HG02571 (cell line): ENCODE measurements around the gene MRGPRF.

ENCODE experiments used
- ATAC-seq: cut with Tn5 transposase; IDR thresholded peaks from one replicate; pipeline ENCODE4 v1.9.1; 2021; ENCODE audit warnings: mild to moderate bottlenecking, moderate library complexity; ENCODE audit not compliant: unreplicated experiment

Gene MRGPRF

GRCh38 chr11:68968306-68969250 is 44.5 kb downstream of the MRGPRF start:
- ATAC-seq = no peak

GRCh38 chr11:68966894-68967780 is 45.9 kb downstream of the MRGPRF start:
- ATAC-seq = no peak

DNA sequence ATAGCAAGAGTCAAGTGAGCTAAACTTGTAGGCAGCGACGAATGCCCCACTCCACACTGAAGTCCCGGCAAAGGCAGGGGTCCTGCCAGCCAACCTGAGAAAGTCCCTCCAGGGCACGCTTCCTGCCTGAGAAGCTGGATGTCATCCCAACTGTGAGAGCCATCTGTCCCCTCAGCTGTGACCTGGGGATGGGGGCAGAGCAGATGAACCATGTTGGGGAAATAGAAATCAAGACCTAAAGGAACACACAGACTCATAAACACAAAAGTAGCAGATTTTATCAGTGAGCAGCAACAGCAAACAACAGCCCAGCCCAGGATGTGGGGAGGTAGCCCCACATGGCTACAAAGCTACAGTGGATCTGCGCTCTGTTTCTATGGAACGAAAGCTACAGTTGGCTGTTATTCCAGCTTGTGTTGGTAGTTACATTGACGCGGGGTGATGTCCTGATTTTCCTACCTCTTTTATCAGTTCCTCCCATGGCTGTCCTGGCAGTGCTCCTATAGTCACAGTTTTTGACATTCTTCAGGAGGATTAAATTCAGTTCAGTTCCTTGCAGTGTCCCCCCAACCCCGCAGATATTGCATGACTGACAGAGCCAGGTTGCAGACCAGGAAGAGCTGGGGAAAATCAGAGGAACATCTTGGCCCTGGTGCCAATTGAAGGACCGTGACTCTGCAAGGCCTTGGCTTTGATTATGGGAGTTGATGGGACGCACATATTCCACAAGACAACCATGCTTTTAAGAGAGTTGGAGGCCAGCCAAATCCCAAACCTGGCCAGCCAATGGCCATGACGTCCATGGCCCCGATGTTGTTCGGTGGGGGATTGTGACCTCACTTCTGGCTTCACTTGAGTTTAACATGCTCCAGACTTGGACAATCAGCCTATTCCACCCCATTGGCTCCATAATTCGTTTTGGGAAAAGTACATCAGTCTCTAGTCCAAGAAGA is 46.9 kb downstream of the MRGPRF start:
- ATAC-seq = no peak

GRCh38 chr11:68963779-68964178 is 49.3 kb downstream of the MRGPRF start:
- no peak for ATAC-seq

DNA sequence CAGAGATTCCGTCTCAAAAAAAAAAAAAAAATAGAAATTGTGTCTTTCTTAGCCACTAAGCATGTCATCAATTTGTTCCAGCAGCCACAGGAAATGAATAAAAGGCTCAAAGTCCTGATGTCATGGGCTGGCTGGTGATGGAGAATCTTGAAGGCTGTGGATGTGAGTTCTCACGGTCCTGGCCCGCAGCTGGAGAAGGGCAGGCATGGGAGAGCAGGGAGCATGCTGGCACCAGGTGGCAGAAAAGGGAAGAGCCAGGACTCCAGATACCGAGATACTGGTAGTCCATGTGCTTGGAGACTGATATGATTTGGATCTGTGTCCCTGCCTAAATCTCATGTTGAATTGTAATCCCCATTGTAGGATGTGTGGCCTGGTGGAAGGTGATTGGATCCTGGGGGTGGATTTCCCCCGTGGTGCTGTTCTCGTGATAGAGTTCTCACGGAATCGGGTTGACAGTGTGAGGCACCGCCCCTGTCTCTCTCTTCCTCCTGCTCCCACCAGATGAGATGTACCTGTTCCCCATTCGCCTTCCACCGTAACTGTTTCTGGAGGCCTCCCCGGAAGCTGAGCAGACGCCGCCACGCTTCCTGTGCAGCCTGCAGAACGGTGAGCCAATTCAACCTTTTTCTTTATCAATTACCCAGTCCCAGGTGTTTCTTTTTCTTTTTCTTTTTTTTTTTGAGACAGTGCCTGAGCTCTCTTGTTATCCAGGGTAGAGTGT is 50.4 kb downstream of the MRGPRF start:
- no peak for ATAC-seq

DNA sequence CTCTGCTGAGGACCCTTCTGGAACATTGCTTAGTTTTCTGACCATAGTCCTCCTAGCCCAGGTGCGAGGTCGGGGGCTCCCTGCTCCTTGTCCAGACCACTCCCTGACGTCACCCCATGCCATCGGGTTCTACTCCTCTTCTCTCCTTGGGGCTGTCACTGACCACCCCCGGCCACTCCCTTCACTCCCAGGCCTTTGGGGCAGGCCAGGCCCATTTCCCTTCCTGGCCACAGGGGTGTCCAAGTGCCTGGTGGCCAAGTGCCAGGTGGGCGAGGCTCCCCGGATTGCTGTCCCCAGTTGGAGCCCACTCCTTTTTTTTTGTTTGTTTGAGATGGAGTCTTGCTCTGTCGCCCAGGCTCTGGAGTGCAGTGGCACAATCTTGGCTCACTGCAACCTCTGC is 51.8 kb downstream of the MRGPRF start:
- ATAC-seq = no peak

DNA sequence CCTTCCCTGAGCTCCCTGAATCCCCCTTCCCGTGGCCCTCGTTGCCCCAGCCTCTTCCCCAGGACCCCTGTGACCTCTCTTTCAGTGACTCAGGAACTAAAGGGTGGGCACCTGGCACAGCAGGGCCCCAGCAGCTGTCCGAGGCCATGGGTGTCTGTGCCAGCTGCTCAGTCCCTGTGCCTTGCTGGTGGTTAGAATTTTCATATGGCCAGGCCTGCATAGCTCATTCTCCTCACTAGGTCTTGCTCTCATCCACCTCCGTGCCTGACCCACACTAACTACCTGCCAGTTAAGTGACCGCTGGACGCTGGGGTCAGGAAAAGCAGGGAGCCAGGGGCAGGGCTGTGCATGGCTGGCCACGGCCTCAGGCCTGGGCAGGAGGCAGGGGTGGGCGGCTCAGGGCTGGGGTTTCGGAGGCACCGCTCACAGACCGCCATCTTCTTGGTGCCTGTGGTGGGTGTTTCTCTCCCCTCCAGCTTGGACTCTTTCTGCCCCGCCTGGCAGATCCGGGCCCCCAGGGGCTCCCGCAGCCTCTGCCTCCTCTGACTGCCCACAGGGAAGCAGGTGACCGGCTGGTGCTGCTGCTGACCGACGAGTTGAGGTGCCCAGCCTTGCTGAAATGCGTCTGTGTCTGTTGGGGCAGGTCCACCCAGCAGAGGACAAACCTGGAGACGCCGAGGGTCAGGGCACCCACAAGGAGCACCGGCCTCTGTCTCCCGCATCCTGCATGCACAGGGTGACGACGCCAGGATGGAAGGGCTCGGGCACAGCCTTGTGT is 52.6 kb downstream of the MRGPRF start:
- ATAC-seq = no peak

DNA sequence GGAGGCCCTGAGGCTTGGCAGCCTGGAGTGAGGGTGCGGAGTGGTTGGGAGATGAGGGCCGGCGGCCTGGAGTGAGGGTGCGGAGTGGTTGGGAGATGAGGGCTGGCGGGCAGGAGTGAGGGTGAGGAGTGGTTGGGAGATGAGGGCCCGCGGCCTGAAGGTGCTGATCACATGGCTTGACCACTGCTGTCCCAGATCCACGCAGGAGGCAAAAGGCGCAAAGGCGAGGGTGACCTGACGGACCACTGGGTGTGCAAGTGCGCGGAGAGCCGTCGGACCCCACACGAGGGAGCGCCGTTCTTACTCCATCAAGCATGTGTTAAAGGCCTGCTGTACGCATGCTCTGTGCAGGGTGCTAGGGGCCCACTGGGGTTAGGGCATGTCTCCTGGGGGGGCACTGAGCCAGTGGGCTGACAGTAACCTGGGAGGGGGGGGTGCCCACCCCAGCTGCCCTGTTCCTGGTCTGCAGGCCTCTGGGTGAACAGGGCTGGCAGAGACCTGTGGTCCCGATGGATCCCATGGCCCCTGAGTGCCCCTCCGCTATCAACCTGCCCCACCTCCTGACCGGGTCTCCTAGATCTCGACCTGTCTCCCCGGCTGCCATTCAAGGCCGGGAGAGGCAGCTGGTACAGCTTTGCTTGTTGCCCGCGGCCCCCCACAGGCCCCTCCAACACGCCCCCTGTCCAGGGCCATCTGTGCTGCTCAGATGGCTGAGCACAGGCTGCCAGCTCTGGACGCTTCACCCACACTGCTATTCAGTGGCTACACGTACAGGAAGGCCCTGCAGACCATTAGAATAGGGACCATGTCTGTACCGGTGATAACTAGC is 53.4 kb downstream of the MRGPRF start:
- ATAC-seq = no peak

DNA sequence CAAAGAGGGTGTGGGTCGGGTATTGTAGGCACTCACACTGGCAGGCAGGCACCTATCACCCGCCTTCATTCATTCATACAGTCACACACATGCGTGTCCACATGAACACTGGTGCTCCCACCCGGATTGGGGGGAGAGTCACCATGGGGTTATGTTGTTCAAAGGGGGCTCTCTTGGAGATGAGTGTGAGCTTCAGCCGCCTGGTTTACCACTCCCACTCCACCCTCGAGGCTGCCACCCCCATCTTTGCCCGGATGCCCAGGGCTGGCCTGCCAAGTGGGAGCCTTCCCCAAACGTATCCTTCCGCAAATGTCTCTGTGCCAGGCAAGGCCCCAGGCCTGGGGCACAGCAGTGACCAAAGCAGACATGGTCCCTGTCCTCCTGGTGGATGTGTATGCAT is 54.8 kb downstream of the MRGPRF start:
- ATAC-seq = no peak

- ATAC-seq = no peak
These were observed 56.3 kb downstream of the MRGPRF start for GRCh38 chr11:68956547-68957254.

DNA sequence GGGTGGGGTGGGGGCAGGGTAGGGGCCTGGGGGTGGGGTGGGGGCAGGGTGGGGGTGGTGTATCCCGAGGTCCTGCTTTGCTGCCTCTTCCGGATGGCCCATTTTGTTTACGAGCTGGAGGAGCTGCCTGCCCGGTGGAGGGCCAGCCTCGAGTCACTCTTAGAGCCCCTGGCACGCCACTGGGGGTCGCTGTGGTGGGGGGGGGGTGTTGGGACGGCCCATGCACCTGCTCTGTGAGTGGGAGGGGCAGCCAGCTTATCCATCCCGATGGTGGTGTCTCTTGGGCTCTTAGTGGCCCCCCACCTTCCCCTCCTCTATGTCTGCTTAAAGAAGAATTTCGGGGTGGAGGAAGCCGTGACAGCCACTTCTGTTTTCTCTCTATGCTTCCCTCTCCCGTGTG is 56.9 kb downstream of the MRGPRF start:
- ATAC-seq = no peak

- no peak for ATAC-seq
These were observed 57.5 kb downstream of the MRGPRF start for GRCh38 chr11:68955607-68955958.

GRCh38 chr11:68954836-68955606 is 58.0 kb downstream of the MRGPRF start:
- ATAC-seq = no peak
